ENCODE results near the gene MOB3B.
"Not testable (repeated sequence)": the region's sequence is repeated elsewhere in the genome, so short reads cannot be mapped to it uniquely, and the experiment has no call there.

The MOB3B gene

DNA sequence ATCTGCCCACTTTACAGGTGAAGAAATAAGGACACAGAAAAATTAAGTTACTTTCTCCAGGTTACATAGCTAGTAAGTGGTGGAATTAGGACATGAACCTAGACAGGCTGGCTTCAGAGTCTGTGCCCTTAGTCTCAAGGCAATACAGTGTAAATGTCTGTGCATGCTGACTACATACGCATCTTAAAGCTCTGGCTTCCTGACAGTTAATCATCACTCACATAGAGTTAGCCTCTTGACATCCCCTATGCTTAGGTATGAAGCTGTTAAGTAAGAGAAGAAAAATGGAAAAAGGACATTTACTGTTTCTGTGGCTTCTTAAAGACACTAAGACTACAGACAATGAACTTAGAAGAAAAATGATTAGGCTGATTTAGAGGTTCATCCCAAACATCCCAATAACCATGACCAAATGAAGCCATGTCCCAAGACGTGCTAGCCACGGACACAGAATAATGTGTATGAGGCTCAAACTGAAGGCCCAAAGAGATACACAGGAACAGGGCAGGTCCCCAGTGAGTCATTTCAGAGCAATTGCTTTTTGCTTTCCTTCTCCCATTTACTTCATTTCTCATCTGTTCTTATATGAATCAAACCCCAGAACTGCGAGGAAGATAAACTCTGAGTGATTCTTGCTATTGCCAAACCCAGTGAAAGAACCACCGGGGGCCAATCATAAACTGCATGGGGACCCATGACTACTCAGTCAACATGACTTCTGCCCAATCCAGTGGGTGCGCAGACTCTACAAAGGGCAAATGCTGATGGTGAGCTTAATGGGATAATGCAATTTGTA lies 105.5 kb downstream of the MOB3B start:
- no peak for DNase-seq (ENCODE audit: low spot score)

DNA sequence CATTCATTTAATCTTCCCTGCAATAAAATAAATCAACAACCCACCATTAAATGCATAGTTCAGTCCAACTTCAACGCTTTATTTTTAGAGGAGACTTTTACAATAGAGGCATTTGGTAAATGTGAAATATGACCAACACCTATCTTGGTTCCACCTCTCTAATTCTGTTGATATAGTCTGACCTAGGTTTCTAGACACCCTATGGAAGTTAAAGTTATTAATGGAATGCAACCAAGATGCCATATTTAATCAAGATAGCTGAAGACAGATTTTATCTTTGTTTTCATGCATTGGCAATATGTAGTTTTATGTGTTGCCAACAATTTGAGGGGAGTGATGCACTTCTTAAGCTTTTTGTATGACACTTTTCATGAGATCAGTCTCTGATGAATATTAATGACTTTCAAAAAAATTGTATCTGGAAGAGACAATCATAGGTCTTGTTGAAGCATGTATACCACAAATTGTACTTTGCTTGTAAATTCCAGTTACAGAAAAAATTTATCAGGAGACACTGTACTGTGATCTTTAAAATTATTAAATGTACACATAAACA lies 107.3 kb downstream of the MOB3B start:
- DNase-seq (ENCODE audit: low spot score) = no peak

DNA sequence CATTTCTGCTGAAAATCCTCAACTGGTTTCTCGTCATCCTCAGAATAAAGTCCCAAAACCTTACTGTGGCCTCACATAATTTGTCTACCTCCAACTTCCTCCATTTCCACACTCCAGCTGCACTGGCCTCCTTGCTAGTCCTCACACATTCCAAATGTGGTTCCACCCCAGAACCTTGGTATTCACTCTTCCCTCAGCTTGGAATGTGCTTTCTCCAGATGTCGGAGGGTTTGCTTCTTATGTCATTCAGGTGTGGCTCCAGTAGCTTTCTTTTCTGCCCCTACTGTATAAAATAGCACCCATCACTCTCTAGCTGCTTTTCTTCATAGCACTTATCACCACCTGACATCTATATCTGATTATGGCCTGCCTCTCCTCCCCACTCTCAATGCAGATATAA lies 108.0 kb downstream of the MOB3B start:
- DNase-seq (ENCODE audit: low spot score) = no peak

DNA sequence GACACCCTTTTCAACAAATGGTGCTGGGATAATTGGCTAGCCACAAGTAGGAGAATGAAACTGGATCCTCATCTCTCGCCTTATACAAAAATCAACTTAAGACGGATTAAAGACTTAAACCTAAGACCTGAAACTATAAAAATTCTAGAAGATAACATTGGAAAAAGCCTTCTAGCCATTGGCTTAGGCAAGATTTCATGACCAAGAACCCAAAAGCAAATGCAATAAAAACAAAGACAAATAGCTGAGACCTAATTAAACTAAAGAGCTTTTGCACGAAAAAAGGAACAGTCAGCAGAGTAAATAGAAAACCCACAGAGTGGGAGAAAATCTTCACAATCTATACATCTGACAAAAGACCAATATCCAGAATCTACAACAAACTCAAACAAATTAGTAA lies 110.1 kb downstream of the MOB3B start:
- not testable (repeated sequence) for DNase-seq (ENCODE audit: low spot score)

DNA sequence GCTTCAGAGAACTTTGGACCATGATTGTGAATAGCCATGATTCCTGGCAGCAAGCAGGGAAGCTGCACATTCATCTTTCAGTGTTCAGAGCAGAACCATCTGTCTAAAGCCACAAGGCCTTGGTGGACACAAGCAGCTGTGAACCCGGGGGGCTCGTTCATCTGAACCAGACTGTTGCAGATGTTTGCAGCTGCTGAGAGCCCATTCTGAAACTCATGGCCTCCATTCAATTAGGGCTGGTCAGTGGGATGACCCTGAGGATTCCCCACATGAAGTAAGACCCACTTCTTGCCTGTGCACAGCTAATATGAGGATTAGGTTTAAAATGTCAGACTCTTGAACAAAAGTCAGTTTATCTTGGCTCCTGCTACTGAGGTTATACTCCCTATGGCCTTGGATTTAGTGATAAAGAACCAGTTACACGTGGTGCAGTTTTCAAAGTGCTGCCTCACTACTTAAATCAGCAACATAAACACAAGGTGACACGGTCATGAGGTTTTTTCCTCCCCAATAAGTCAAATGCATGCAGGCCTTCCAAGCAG lies 115.3 kb downstream of the MOB3B start:
- no peak for DNase-seq (ENCODE audit: low spot score)

DNA sequence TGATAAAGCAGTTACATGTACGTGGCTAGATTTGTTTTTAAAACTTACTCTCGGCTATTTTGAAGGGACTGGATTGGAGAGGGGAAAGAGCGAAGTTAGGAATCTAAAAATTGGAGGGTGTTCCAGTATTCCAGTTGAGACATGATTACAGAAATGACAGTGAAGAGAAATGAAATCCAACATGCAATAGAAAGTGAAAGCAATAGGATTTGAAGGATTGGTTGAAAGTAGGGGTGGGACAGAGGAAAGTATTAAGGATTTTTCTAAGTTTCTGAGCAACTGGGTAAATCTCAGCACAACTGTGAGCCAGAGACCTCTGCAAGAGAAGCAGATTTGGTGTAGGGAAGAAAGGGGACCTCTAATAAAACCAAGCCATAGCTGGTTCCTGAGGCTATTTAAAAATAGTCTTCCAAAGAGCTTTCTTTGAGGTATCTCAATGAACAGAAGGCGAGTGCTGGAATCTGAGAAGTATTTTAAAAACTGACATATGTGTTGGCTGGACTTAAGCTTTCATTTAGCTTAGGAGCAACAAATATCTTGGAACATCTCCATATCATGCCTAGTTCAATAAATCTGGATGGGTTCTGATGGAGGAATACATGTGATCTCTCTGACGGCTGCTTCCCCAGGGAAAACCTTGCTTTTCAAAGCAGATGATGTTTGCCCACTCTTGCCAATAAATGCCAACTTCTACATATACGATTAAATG lies 115.9 kb downstream of the MOB3B start:
- DNase-seq (ENCODE audit: low spot score) = no peak

DNA sequence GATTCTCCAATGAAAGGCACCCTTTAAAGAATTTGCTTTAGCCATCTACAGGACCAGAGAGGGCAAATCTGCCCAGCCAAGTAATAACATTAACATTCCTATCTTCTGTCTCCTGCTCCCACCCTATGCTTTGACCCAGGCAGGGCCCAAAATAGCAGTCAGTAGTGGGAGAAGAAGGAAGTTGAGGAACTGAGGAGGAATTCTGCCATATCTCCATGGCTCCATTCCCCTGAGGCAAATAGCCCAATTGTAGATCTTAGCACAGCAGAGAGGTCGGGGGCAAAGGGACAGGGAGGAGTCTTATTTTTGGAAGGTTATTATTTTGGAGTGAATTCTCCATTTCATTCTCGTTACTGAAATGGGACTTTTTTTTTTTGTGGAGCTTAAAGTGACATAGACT lies 116.7 kb downstream of the MOB3B start:
- no peak for DNase-seq (ENCODE audit: low spot score)

DNA sequence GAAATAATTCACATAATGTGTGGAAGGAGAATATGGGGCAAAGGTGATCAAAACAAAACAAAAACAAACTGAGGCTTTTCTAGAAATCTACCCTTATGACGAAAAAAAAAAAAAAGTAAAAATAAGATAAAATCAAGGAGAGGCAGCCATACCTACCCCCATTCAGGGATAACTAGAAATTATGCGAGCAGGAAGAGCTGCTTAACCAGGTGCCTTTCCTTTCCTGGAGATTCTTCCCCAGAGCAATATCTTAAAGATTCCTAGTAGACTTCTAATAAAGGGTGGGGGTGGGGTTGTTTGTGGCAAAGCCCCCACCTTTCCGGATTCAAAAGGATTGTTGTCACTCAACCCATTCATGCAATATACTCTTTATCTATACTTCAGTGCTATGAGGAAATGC lies 117.5 kb downstream of the MOB3B start:
- no peak for DNase-seq (ENCODE audit: low spot score)

DNA sequence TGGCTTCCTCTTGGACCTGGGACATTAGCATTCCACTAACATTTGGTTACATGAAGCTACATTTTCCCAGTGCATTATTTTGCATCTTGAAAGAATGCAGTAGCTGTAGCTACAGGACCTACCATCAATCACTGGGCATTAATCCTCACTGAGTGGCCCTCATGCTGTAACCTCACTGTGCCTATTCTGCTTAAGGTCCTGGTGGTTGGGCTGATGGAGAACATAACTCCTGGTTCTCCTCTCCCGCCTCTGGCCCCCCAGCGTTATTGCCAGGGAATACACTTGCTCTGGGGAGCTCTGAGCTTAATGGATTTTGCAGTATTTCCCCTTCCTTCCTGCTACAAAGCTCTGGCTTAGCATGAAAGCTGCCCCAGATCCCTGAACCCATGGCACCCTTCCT lies 121.1 kb downstream of the MOB3B start:
- no peak for DNase-seq (ENCODE audit: low spot score)

DNA sequence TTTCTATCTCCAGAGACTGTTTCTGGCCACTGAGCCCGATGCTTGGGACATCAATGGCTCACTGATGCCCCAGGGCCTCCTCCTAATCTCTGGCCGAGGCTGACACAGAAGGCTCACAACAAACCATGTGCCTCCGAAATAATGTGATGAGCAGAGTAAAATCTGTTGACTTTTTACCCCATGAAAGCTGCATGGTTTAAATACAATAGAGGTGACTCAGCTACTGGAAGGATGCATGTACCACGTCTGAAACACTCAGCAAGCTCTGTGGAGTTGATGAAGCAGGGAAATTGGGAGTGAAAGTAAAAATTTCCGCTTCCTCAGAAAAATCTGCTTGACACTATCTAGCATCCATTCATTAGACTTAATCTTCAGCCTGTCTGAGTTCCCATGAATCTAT lies 121.6 kb downstream of the MOB3B start:
- DNase-seq (ENCODE audit: low spot score) = no peak

DNA sequence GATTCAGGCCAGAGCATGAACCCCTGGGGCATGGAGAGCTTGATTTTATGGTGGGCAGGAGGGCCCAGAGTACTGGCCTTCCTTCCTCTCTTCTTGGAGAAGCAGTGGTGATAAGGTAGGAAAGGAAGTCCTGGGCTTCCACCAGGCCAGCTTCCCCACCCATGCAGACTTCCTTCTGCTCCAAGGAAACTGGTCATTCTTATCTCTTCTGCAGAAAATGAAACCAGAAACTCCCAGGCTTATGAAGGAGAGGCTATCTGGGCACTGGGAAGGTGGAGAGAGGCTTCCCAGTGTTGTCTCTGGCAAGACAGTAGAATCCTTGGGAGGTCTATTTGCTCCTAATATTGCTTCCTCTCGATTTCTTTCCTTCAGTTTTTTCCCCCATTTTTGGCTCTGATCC lies 122.1 kb downstream of the MOB3B start:
- no peak for DNase-seq (ENCODE audit: low spot score)

DNA sequence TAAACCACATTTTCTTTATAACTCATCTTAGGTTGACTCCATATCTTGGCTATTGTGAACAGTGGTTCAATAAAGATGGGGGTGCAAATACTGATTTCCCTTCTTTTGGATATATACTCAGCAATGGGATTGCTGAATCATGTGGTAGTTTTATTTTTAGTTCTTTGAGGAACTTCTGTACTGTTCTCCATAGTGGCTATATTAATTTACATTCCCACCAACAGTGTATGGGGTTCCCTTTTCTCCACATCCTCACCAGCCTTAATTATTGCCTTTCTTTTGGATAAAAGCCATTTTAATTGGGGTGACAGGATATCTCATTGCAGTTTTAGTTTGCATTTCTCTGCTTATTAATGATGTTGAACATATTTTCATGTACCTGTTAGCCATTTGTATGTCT lies 125.0 kb downstream of the MOB3B start:
- no peak for DNase-seq (ENCODE audit: low spot score)

DNA sequence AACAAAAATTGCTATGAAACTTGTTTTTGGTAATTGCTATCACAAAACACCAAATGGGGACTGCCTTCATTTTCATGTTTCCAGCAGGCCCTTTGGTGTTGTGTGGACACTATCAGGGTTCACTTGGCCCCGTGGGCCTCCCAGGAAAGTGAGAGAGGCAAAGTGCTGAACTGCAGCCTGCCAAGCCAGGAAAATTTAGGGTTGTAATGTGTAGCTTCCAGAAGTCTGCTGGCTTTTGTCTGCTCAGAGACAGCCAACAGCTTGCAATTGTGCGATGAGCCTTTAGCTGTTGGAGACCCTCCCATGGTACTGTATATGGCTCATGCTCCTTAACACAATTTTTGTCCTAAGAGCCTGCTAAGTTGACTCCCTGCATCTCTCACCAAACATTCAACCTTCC lies 127.0 kb downstream of the MOB3B start:
- DNase-seq (ENCODE audit: low spot score) = no peak

DNA sequence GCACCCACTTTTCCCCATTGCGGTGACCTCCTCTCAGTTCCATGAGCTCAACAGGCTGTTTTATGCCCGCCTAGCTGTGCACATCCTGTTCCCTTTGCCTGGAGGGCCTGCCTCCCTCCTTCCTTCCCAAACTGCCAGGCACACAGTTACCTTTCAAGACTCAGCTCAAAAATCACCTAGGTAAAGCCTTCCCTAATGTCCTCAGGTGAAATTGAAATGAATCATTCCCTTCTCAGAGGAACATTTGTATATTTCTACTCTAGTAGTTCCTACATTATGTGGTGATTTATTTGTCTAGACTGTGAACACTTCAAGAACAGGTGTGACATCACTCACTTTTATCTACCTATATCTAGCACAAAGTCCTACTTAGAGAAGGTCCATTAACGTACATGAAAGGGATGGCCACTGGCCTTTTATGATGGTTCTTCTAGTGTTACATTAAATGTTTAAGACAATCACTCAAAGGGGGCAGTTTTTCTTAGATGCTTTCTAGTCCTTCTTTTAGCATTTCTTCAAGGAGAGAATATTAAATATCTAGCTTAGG lies 129.2 kb downstream of the MOB3B start:
- no peak for DNase-seq (ENCODE audit: low spot score)

DNA sequence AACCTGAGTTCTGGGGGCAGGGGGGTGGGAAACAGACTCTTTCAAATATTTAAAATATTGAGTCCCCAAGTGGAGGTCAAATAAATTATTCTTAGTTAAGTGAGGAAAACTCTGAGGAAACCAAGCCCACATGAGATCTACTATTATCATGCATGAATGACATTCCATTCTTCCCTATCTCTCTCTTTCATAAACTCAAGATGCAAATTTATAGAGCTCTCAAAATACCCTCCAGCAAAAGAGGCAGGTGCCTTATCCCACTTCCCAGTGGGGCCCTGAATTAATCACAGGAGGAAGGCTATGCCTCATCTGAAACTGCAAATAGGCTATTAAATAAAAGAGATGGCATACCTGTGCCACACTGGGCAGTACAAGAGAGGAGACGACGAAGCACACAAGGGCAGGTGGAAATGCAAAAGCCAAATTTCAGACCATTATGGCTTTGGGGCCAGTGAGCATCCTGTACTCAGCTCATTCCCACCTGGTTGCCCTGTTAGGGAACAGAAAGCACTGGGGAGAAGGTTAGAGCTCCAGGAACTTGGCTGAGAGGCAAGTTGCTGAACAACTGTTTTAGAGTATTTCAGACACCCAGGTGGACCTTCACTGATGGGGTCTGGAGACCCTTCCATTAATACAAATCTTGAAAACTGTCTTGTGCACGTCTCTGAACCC lies 130.5 kb downstream of the MOB3B start:
- DNase-seq (ENCODE audit: low spot score) = no peak

DNA sequence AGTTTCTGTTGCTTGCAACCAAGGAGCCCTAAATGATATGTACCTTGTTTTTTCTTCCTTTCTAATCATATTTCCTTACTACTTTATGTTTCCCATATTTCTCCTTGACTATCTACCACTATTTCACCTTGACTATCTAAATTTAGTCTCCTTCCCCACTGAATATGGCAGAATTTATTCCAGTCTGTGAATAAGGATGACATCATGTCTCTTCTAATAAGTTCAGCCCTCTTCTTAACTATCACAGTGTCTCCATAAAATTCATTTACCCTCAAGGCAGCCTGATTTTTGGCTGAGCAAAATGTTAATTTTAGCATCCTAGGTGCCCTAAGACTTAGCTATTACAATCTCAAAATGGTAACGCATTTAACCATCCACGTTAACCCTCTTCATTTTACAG lies 133.1 kb downstream of the MOB3B start:
- no peak for DNase-seq (ENCODE audit: low spot score)

DNA sequence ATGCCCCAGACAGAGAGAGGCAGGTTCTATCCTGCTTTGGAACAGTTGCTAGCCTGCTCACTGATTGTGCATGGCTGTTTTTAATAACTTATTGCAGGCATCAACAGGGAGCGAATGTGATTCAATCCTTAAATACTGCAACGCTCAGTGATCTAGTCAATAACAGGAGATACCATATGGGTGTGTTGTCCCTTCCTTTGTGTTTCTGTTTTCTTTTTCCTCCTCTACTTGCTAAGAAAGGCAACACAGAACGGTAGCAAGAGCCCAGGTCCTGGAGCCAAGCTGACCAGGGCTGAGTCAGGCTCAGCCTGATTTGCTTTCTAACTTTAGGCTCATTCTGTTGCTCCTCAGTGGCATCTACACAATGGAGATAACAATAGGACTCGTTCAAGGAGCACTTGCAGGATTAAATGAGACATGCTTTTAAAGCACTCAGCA lies 134.1 kb downstream of the MOB3B start:
- DNase-seq (ENCODE audit: low spot score) = no peak

DNA sequence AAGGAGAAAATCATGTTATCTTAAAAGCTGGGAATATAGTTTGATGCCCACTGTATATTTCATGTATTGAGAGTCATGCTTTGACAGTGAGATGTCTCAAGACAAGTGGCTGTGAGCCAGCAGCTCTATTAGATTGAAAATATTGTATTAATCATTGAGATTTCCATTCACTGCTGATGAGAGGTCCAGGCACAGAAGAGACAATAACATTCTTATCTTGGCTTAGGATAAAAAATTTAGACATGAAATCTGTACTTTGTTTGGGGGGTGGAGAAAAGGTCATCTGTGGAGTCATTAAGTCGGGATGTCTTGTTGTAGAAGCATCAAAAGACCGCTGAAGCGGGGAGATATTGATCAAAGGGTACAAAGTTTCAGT lies 134.8 kb downstream of the MOB3B start:
- no peak for DNase-seq (ENCODE audit: low spot score)

DNA sequence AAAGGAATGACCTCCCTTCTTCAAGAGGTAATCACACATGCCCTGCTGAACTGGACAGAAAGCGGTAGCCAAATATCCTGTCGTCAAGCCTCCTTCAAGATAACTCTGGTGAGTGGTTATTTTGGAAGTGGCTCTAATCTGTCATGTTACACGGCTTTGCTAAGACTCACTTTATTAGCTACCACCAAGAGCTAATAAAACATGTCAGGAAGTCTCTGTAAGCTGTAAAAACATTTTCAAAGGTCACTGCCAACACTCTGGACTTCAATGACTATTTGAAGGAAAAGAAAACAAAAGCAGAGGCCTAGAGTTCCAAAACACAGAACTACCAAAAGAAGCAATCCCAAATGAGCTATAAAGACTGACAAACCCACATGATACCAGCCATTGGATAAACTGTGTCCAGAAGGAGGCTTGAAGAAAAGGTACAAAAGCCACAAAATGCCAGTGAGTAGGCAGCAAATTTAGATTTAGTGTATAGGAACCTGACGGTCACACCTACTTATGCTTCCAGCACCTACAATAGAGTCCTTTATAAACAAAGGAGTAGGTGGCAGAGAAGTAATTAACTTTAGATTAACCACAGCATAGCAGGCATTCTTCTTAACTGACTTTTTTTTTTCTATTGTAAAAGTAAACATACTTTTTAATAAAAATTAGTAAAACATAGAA lies 135.3 kb downstream of the MOB3B start:
- DNase-seq (ENCODE audit: low spot score) = no peak

DNA sequence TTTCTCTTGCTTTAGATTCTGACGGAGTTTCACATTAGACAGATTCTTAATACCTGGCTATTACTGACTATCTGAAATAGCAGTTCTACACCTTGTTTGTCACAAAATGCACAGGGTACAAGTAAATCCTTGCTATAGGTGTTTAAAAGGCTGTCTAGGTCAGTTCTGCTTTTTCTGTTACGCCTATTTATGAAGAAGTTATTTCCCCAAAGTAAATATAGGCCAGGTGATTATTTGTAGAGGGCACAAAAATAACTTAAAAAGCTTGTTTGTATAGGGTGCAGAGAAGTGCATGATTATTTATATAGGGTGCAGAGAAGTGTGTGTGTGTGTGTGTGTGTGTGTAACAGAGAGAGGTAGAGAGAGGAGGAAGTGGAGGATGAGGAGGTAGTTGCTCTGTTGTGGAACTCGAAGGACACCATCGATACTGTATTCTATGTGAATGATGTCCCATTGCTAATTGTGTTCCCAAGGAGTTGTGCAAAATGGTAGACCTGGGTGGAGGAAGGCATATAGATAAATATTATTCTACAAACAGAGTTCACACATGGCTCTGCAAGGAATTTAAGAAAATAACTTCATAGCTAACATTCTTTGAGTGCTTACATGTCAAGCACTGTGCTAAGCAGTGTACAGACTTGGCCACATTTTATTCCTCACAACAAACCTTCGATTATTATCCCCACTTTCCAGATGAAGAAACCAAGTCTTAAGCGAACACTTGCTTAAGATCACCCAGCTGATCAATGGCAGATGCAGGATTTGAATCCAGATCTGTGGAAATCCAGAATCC lies 136.4 kb downstream of the MOB3B start:
- no peak for DNase-seq (ENCODE audit: low spot score)

DNA sequence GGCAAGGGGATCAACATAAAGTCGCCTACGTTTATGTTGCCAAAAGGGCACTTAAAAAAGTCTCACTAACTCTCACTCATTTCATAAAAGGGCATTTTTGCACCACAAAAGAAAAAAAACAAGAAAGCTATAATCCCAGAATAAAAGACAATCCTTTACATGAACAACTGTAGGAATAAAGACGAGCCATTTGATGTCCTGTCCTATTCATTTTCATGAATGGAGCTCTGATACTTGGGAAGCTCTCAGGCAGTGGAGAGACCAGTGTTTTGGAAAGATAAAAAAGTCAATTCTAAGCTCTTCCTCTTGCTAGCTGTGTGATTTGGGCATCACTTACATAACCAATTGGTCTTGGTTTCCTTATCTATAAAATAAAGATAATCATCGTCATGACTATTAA lies 137.2 kb downstream of the MOB3B start:
- DNase-seq (ENCODE audit: low spot score) = no peak

Data from activated CD4-positive, alpha-beta T cell treated with anti-CD3 and anti-CD28 coated beads, Interleukin-2, Interleukin-4, amounts not matched to agents 100 ng/mL and 50 ng/mL, durations not matched to agents 16 hours and 8 hours (primary cell).